Measurements from ENCODE around the gene TMEM273. TPM values are rescaled to one million over a fixed set of nuclear protein-coding genes. Genes with fewer than 3 reads are reported as not detected.

The TMEM273 gene
- total and polyA plus RNA-seq, 8 donors, result 5.5 to 46.9 (median 7.0) TPM

DNA sequence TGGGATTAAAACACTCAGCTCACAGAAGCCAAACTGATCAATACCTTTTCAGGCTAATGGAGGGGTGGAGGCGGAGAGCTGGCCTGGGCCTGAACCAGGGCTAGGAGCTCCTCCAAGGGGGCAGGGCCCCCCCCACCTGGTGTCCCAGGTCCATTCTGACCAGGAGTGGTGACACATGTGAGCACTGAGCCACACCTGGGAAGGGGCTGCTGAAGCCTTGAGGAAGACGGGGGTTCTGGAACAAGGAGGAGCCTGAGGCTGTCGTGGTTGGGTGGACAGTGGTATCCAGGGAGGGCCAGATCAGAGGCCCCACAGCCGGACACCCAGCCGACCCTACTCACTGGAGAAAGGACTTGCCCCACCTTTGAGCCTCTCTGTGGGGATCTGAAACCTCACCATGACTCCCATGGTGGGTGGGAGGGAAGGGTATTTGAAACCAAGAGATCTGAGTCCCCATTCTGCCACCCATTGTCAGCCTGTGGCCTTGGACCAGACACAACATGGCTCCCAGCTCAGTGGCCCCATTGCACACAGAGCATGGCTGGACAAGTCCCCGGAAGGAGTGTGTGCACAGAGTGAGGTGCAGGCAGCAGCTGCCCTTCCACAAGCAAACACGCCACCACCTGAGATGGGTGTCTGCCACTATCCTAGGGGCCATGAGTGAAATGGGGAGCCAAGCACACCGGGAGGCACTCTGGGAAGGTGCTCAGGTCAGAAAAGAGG lies 12.4 kb downstream of the TMEM273 start:
- intact Hi-C loops (cut with DNase I), result no loop called here
- ATAC-seq (no peak), DNase-seq (peak in 1 of 4 donors; percentile 48)
- no peaks in the 10 kb centered on the region for H3K9me3 ChIP-seq
- H3K36me3 ChIP-seq, result no peaks in the 10 kb centered on the region
- no peaks in the 10 kb centered on the region for H3K27me3 ChIP-seq
- H3K4me3 ChIP-seq, result no peak overlapping the region
- peaks cover 0 to 59% of the 10 kb centered on the region in 2 donors for H3K4me1 ChIP-seq
- H3K27ac ChIP-seq, result no peak overlapping the region
- TF ChIP-seq CTCF (IDR thresholded peaks at IDR 0.05), result no peak

DNA sequence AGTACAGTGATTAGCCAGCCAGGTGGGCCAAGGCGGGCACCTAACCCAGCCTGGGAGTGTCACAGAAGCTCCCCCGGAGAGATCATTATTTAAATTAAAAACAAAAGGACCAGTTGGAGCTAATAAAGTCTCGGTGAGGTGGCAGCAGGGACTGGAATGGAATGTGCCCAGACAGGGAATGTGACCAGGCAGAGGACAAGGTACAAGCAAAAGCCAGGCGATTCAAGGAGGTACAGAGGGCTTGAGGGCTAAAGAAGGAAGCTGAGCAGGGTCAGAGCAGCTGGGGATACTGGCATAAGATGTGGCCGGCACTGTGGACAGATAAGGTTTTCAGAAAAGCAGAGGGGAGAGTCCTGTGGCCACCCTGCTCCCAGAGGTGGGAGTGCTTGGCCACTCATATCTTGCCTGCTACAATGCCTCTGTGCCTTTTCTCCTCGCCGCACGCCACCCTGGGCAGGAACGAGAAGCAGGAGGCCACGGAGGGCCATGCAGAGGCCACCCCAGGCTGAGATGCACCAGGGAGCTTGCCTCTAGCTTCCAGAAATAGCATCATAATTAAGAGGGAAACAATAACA lies 13.2 kb downstream of the TMEM273 start:
- Histone ChIP-seq H3K4me3 (no peak overlapping the region), H3K4me1 (peaks cover 0 to 58% of the 10 kb centered on the region in 2 donors), H3K9me3 (no peaks in the 10 kb centered on the region), H3K36me3 (no peaks in the 10 kb centered on the region), H3K27ac (no peak overlapping the region), H3K27me3 (no peaks in the 10 kb centered on the region)
- TF ChIP-seq CTCF (IDR thresholded peaks at IDR 0.05), result no peak
- intact Hi-C loops (cut with DNase I), result no loop called here
- no peak for ATAC-seq
- peak in 1 of 4 donors; percentile 56 for DNase-seq

GRCh38 chr10:49174261-49174925 lies 13.8 kb downstream of the TMEM273 start:
- intact Hi-C loops (cut with DNase I), result no loop called here
- ATAC-seq (no peak), DNase-seq (peak in 1 of 4 donors; percentile 16)
- TF ChIP-seq CTCF (IDR thresholded peaks at IDR 0.05), result no peak
- no peaks in the 10 kb centered on the region for H3K9me3 ChIP-seq
- H3K27me3 ChIP-seq, result no peaks in the 10 kb centered on the region
- no peaks in the 10 kb centered on the region for H3K36me3 ChIP-seq
- no peak overlapping the region for H3K4me3 ChIP-seq
- peaks cover 0 to 55% of the 10 kb centered on the region in 2 donors for H3K4me1 ChIP-seq
- H3K27ac ChIP-seq, result no peak overlapping the region

DNA sequence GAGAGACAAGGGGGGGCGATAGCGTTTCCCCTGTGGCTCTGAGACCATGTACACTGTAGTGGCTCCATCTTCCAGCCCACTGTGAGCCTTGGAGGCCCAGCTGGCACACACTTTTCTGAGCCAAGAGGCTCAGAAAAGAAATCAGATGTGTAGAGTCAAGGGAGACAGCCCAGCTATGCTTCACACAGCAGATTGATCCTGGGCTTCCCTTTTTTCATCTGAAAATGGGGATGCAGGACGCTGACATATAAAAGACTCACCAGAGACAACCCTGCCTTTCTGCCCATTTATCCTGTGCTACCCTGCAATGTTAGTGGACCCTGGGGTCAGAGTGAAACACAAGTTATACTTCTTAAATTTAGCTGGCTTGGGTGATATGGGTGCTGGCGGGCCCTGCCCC lies 14.3 kb downstream of the TMEM273 start:
- H3K36me3 ChIP-seq, result no peaks in the 10 kb centered on the region
- intact Hi-C loops (cut with DNase I), result no loop called here
- no peaks in the 10 kb centered on the region for H3K9me3 ChIP-seq
- no peak overlapping the region for H3K27ac ChIP-seq
- no peaks in the 10 kb centered on the region for H3K27me3 ChIP-seq
- H3K4me1 ChIP-seq, result peaks cover 0 to 56% of the 10 kb centered on the region in 2 donors
- no peak for TF ChIP-seq CTCF (IDR thresholded peaks at IDR 0.05)
- no peak for ATAC-seq
- DNase-seq, result no peak
- no peak overlapping the region for H3K4me3 ChIP-seq

GRCh38 chr10:49173201-49173772 lies 14.9 kb downstream of the TMEM273 start:
- Histone ChIP-seq H3K9me3 (no peaks in the 10 kb centered on the region), H3K4me1 (peaks cover 0 to 55% of the 10 kb centered on the region in 2 donors), H3K27me3 (no peaks in the 10 kb centered on the region), H3K36me3 (no peaks in the 10 kb centered on the region), H3K27ac (no peak overlapping the region), H3K4me3 (no peak overlapping the region)
- TF ChIP-seq CTCF (IDR thresholded peaks at IDR 0.05), result no peak
- DNase-seq (peak in 1 of 4 donors; percentile 15), ATAC-seq (no peak)
- intact Hi-C loops (cut with DNase I), result no loop called here

Measured in left lung (tissue), 10 donors.